ENCODE results near the gene ALDOC. TPM values are rescaled to one million over a fixed set of nuclear protein-coding genes. Genes with fewer than 3 reads are reported as not detected.

Gene ALDOC
- total RNA-seq, 1 donor from 2014 or later: 38.6 TPM

DNA sequence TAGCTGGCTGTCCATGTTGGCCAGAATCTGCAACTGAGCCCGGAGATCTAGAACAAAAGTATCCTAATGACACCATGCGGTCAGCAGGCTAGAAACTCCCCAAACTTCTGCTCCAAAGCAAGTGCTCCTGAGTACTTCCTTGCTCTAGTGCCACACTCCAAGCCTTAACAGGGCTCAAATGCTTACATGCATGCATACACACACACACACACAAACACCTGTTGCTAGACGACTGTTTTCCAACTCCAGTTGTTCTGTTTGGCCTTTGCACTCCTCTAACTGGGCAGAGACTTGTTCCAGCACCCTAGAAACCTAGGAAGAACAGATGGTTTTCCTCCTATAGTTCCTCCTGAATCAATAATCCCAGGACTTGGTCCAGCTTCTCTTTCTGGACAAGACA, 7.7 kb upstream of the ALDOC start:
- Histone ChIP-seq H3K36me3 (peaks cover 22% of the 10 kb centered on the region), H3F3A (ENCODE audit: low read depth) (peaks cover 8% of the 10 kb centered on the region), H3K4me1 (no peaks in the 10 kb centered on the region), H3K9ac (no peak overlapping the region), H3K27me3 (no peaks in the 10 kb centered on the region), H3K9me3 (ENCODE audit: low read depth) (no peaks in the 10 kb centered on the region), H3K79me2 (ENCODE audit: low read depth) (peaks cover 9% of the 10 kb centered on the region), H4K20me1 (ENCODE audit: low read depth) (peaks cover 17% of the 10 kb centered on the region), H3K4me3 (no peak overlapping the region), H3K27ac (no peak overlapping the region), H2AFZ (replicated peaks) (no peak overlapping the region), H3K4me2 (no peak overlapping the region)
- no peak for DNase-seq (ENCODE audit: low spot score)
- TF ChIP-seq EZH2 (IDR thresholded peaks at IDR 0.05): no peak
- TF ChIP-seq, protein P1, sequence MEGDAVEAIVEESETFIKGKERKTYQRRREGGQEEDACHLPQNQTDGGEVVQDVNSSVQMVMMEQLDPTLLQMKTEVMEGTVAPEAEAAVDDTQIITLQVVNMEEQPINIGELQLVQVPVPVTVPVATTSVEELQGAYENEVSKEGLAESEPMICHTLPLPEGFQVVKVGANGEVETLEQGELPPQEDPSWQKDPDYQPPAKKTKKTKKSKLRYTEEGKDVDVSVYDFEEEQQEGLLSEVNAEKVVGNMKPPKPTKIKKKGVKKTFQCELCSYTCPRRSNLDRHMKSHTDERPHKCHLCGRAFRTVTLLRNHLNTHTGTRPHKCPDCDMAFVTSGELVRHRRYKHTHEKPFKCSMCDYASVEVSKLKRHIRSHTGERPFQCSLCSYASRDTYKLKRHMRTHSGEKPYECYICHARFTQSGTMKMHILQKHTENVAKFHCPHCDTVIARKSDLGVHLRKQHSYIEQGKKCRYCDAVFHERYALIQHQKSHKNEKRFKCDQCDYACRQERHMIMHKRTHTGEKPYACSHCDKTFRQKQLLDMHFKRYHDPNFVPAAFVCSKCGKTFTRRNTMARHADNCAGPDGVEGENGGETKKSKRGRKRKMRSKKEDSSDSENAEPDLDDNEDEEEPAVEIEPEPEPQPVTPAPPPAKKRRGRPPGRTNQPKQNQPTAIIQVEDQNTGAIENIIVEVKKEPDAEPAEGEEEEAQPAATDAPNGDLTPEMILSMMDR (IDR thresholded peaks at IDR 0.05): no peak
- TF ChIP-seq EZH2phosphoT487 (IDR thresholded peaks at IDR 0.05): no peak
- H3K27me3 Mint-ChIP-seq (ENCODE audit: insufficient read depth, low read depth): no peaks in the 10 kb centered on the region
- H3K36me3 Mint-ChIP-seq: peaks cover 35% of the 10 kb centered on the region
- H3K27ac Mint-ChIP-seq: no peak overlapping the region
- no peak overlapping the region for H3K4me3 Mint-ChIP-seq
- H3K9me3 Mint-ChIP-seq: no peaks in the 10 kb centered on the region
- H3K4me1 Mint-ChIP-seq: no peaks in the 10 kb centered on the region

DNA sequence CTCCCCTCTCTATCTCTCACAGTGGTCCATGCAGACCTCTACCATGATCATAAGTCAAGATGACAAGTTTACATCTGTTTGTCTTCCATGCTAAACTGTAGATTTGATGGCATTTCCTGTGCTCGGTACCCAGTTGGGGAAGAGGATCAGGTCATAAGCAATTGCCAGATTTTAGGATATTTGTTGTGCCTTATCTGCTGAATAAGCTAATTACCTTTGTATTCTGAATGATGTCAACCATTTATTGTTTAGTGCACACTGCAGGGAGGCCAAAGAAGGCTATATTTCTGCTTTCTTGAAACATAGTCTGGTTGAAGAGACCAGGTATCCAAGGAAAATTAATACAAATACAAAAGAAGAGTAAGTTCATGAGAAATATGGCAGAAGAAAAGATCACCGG, 5.8 kb upstream of the ALDOC start:
- no peak for DNase-seq (ENCODE audit: low spot score)
- Mint-ChIP-seq H3K4me1 (peaks cover under 1% of the 10 kb centered on the region), H3K27ac (no peak overlapping the region), H3K36me3 (peaks cover 34% of the 10 kb centered on the region), H3K4me3 (no peak overlapping the region), H3K9me3 (no peaks in the 10 kb centered on the region), H3K27me3 (ENCODE audit: insufficient read depth, low read depth) (peaks cover 1% of the 10 kb centered on the region)
- peaks cover 16% of the 10 kb centered on the region for H3K36me3 ChIP-seq
- H3K27ac ChIP-seq: no peak overlapping the region
- H3K4me2 ChIP-seq: no peak overlapping the region
- H3K4me3 ChIP-seq: no peak overlapping the region
- H2AFZ ChIP-seq (replicated peaks): no peak overlapping the region
- TF ChIP-seq EZH2 (IDR thresholded peaks at IDR 0.05): no peak
- TF ChIP-seq, protein P1 (IDR thresholded peaks at IDR 0.05): no peak
- no peaks in the 10 kb centered on the region for H3K9me3 ChIP-seq (ENCODE audit: low read depth)
- H4K20me1 ChIP-seq (ENCODE audit: low read depth): peaks cover 15% of the 10 kb centered on the region
- peaks cover 21% of the 10 kb centered on the region for H3F3A ChIP-seq (ENCODE audit: low read depth)
- no peaks in the 10 kb centered on the region for H3K27me3 ChIP-seq
- H3K4me1 ChIP-seq: no peaks in the 10 kb centered on the region
- H3K79me2 ChIP-seq (ENCODE audit: low read depth): no peaks in the 10 kb centered on the region
- no peak overlapping the region for H3K9ac ChIP-seq

DNA sequence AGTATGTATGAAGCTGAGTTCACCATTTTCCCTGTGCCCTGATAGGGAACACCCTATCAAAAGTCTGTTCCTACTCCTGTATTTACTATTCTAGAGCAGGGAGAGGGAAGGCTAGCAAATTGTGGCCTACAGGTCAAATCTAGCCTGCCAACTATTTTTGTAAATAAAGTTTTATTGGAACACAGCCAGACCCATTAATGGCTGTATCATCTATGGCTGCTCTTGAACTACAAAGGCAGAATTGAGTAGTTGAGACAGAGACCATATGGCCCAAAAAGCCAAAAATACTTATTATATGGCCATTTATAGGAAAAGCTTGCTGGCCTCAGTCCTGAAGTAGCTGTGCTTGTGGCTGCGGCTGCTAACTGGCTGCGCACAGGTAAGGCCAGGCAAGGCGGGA, 4.3 kb upstream of the ALDOC start:
- Histone ChIP-seq H3K4me1 (no peaks in the 10 kb centered on the region), H3K27me3 (peaks cover 3% of the 10 kb centered on the region), H3K9ac (no peak overlapping the region), H4K20me1 (ENCODE audit: low read depth) (peaks cover 22% of the 10 kb centered on the region), H3K4me3 (no peak overlapping the region), H3K4me2 (no peak overlapping the region), H3K9me3 (ENCODE audit: low read depth) (no peaks in the 10 kb centered on the region), H2AFZ (replicated peaks) (no peak overlapping the region), H3K36me3 (peaks cover 15% of the 10 kb centered on the region), H3K79me2 (ENCODE audit: low read depth) (no peaks in the 10 kb centered on the region), H3K27ac (no peak overlapping the region), H3F3A (ENCODE audit: low read depth) (peaks cover 28% of the 10 kb centered on the region)
- no peak for DNase-seq (ENCODE audit: low spot score)
- Mint-ChIP-seq H3K9me3 (no peaks in the 10 kb centered on the region), H3K4me3 (no peak overlapping the region), H3K27ac (no peak overlapping the region), H3K27me3 (ENCODE audit: insufficient read depth, low read depth) (peaks cover 4% of the 10 kb centered on the region), H3K36me3 (peaks cover 32% of the 10 kb centered on the region), H3K4me1 (peaks cover 11% of the 10 kb centered on the region)
- TF ChIP-seq EZH2 (IDR thresholded peaks at IDR 0.05) (no peak), EZH2phosphoT487 (IDR thresholded peaks at IDR 0.05) (no peak)
- TF ChIP-seq, protein P1 (IDR thresholded peaks at IDR 0.05): no peak
